ENCODE results near the gene MTMR10. TPM values are rescaled to one million over a fixed set of nuclear protein-coding genes. Genes with fewer than 3 reads are reported as not detected.

The MTMR10 gene
- total RNA-seq, 2 donors from 2014 or later: 13.9 to 44.7 TPM

- ATAC-seq (ENCODE audit: insufficient number of reproducible peaks, low FRiP score, low read depth): no peak
- Histone ChIP-seq H3K27ac (no peak overlapping the region), H3K27me3 (replicated peaks; ENCODE audit: insufficient read depth) (no peaks in the 10 kb centered on the region), H3K36me3 (peaks cover 4% of the 10 kb centered on the region), H3K4me1 (ENCODE audit: control insufficient read depth in 1 of 2, low read depth in 2 of 2) (peaks cover 6 to 11% of the 10 kb centered on the region in 2 donors), H3K4me3 (no peak overlapping the region), H3K9me3 (no peaks in the 10 kb centered on the region)
- TF ChIP-seq, protein P1, sequence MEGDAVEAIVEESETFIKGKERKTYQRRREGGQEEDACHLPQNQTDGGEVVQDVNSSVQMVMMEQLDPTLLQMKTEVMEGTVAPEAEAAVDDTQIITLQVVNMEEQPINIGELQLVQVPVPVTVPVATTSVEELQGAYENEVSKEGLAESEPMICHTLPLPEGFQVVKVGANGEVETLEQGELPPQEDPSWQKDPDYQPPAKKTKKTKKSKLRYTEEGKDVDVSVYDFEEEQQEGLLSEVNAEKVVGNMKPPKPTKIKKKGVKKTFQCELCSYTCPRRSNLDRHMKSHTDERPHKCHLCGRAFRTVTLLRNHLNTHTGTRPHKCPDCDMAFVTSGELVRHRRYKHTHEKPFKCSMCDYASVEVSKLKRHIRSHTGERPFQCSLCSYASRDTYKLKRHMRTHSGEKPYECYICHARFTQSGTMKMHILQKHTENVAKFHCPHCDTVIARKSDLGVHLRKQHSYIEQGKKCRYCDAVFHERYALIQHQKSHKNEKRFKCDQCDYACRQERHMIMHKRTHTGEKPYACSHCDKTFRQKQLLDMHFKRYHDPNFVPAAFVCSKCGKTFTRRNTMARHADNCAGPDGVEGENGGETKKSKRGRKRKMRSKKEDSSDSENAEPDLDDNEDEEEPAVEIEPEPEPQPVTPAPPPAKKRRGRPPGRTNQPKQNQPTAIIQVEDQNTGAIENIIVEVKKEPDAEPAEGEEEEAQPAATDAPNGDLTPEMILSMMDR (IDR thresholded peaks at IDR 0.05): no peak
- no peak for DNase-seq (ENCODE audit: low spot score)
Measured at GRCh38 chr15:30905821-30906220, 85.6 kb downstream of the MTMR10 start.

GRCh38 chr15:30904812-30905211, 86.6 kb downstream of the MTMR10 start:
- Histone ChIP-seq H3K4me3 (peak overlapping the region; percentile 82), H3K9me3 (no peaks in the 10 kb centered on the region), H3K27me3 (replicated peaks; ENCODE audit: insufficient read depth) (no peaks in the 10 kb centered on the region), H3K4me1 (ENCODE audit: control insufficient read depth in 1 of 2, low read depth in 2 of 2) (peaks cover 6 to 11% of the 10 kb centered on the region in 2 donors), H3K27ac (no peak overlapping the region), H3K36me3 (peaks cover 4% of the 10 kb centered on the region)
- DNase-seq (ENCODE audit: low spot score): no peak
- TF ChIP-seq, protein P1 (IDR thresholded peaks at IDR 0.05): no peak
- ATAC-seq (ENCODE audit: insufficient number of reproducible peaks, low FRiP score, low read depth): no peak

GRCh38 chr15:30903497-30904187, 87.8 kb downstream of the MTMR10 start, which contains the start of gene FAN1:
TSS of gene FAN1 (plus strand) at chr15:30903915. CDS start at chr15:30904664, 749 bp downstream.
- DNase-seq (ENCODE audit: low spot score): peak; percentile 54
- peak within 1 kb of the TSS; percentile 82 for H3K4me3 ChIP-seq
- H3K36me3 ChIP-seq: no peaks in the 10 kb centered on the region
- TF ChIP-seq, protein P1 (IDR thresholded peaks at IDR 0.05): no peak
- H3K9me3 ChIP-seq: no peaks in the 10 kb centered on the region
- peak; percentile 50 for ATAC-seq (ENCODE audit: insufficient number of reproducible peaks, low FRiP score, low read depth)
- H3K27ac ChIP-seq: peak within 1 kb of the TSS; percentile 25 to 26
- H3K27me3 ChIP-seq (replicated peaks; ENCODE audit: insufficient read depth): no peaks in the 10 kb centered on the region
- H3K4me1 ChIP-seq (ENCODE audit: control insufficient read depth in 1 of 2, low read depth in 2 of 2): peaks cover 6 to 11% of the 10 kb centered on the region in 2 donors

DNA sequence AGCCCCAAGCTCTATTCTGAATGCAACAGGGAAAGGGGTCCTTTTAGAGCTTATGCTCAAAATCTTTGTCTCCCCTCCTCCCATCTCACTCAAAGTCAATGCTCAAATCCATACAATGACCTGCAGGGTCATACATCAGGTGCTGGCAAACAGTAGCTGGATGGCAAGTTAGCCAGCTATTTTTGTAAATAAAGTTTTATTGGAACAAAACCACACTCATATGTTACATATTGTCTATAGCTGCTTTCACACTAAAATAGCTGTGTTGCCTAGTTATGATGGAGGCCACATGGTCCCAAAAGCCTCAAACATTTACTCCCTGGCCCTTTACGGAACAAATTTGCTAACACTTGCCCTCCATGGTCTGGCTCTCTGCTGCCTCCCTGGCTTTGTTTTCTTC, 89.5 kb downstream of the MTMR10 start:
- Histone ChIP-seq H3K27me3 (replicated peaks; ENCODE audit: insufficient read depth) (no peaks in the 10 kb centered on the region), H3K27ac (no peak overlapping the region), H3K4me3 (no peak overlapping the region), H3K9me3 (no peaks in the 10 kb centered on the region), H3K36me3 (no peaks in the 10 kb centered on the region), H3K4me1 (ENCODE audit: control insufficient read depth in 1 of 2, low read depth in 2 of 2) (peaks cover 6 to 11% of the 10 kb centered on the region in 2 donors)
- ATAC-seq (ENCODE audit: insufficient number of reproducible peaks, low FRiP score, low read depth): no peak
- TF ChIP-seq, protein P1 (IDR thresholded peaks at IDR 0.05): no peak
- DNase-seq (ENCODE audit: low spot score): no peak

DNA sequence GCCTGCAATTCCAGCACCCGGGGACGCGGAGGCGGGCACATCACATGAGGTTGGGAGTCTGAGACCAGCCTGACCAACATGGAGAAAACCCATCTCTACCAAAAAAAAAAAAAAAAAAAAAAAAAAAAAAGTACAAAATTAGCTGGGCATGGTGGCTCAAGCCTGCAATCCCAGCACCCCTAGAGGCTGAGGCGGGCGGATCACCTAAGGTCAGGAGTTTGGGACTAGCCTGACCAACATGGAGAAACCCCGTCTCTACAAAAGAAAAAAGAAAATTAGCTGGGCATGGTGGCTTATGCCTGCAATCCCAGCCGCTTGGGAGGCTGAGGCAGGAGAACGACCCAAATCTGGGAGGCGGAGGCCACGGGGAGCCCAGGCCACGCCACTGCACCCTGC, 95.2 kb downstream of the MTMR10 start:
- H3K36me3 ChIP-seq: no peaks in the 10 kb centered on the region
- no peak overlapping the region for H3K4me3 ChIP-seq
- DNase-seq (ENCODE audit: low spot score) (no peak), ATAC-seq (ENCODE audit: insufficient number of reproducible peaks, low FRiP score, low read depth) (no peak)
- H3K27ac ChIP-seq: no peak overlapping the region
- TF ChIP-seq, protein P1 (IDR thresholded peaks at IDR 0.05): no peak
- H3K4me1 ChIP-seq (ENCODE audit: control insufficient read depth in 1 of 2, low read depth in 2 of 2): no peaks in the 10 kb centered on the region
- no peaks in the 10 kb centered on the region for H3K27me3 ChIP-seq (replicated peaks; ENCODE audit: insufficient read depth)
- no peaks in the 10 kb centered on the region for H3K9me3 ChIP-seq
